Activated CD8-positive, alpha-beta memory T cell treated with anti-CD3 and anti-CD28 coated beads, Interleukin-2, amount 50 U/mL, for 1 hour (primary cell): Measurements from ENCODE around the gene FGF14.

Source experiments
- DNase-seq: peaks from one replicate; pipeline ENCODE4 v3.0.0-alpha.2; 2020; ENCODE audit errors: extremely low read depth

FGF14 gene

GRCh38 chr13:101792189-101792588 is 609.7 kb downstream of the FGF14 start:
- DNase-seq: no peak

- no peak for DNase-seq
These were observed 616.0 kb downstream of the FGF14 start for GRCh38 chr13:101785858-101786257.

- no peak for DNase-seq
These were observed 617.5 kb downstream of the FGF14 start for GRCh38 chr13:101784313-101784712.

- DNase-seq: no peak
These were observed 618.3 kb downstream of the FGF14 start for GRCh38 chr13:101783554-101783953.

- no peak for DNase-seq
These were observed 621.6 kb downstream of the FGF14 start for GRCh38 chr13:101780211-101780610.

- DNase-seq: no peak
These were observed 622.7 kb downstream of the FGF14 start for GRCh38 chr13:101779147-101779546.

GRCh38 chr13:101775267-101775666 is 626.6 kb downstream of the FGF14 start:
- DNase-seq: no peak

GRCh38 chr13:101774393-101774792 is 627.5 kb downstream of the FGF14 start:
- no peak for DNase-seq

- DNase-seq: no peak
These were observed 628.8 kb downstream of the FGF14 start for GRCh38 chr13:101773062-101773461.

GRCh38 chr13:101767131-101767530 is 634.7 kb downstream of the FGF14 start:
- DNase-seq: no peak

- no peak for DNase-seq
These were observed 638.7 kb downstream of the FGF14 start for GRCh38 chr13:101763191-101763590.

GRCh38 chr13:101757446-101758039 is 644.3 kb downstream of the FGF14 start:
- no peak for DNase-seq

- DNase-seq: no peak
These were observed 646.5 kb downstream of the FGF14 start for GRCh38 chr13:101755228-101755887.

- no peak for DNase-seq
These were observed 649.4 kb downstream of the FGF14 start for GRCh38 chr13:101752432-101752831.

- DNase-seq: no peak
These were observed 650.4 kb downstream of the FGF14 start for GRCh38 chr13:101751488-101751887.

GRCh38 chr13:101749584-101749983 is 652.3 kb downstream of the FGF14 start:
- no peak for DNase-seq

- DNase-seq: no peak
These were observed 654.8 kb downstream of the FGF14 start for GRCh38 chr13:101747039-101747438.

GRCh38 chr13:101746513-101746912 is 655.3 kb downstream of the FGF14 start:
- DNase-seq: no peak

- no peak for DNase-seq
These were observed 662.3 kb downstream of the FGF14 start for GRCh38 chr13:101739382-101740178.

GRCh38 chr13:101738336-101738735 is 663.5 kb downstream of the FGF14 start:
- DNase-seq: no peak

GRCh38 chr13:101736566-101736965 is 665.3 kb downstream of the FGF14 start:
- DNase-seq: no peak

- DNase-seq: no peak
These were observed 671.3 kb downstream of the FGF14 start for GRCh38 chr13:101730420-101731000.

GRCh38 chr13:101728615-101729014 is 673.2 kb downstream of the FGF14 start:
- no peak for DNase-seq
